Endothelial cell (in vitro differentiated cells): ENCODE data around the gene TRIM65. TPM values are rescaled to one million over a fixed set of nuclear protein-coding genes. Genes with fewer than 3 reads are reported as not detected.

Source experiments
- DNase-seq: peaks from one replicate; pipeline ENCODE4 v3.0.0; 2021; ENCODE audit warnings: low spot score
- H3K27ac Mint-ChIP-seq: one replicate; pipeline ENCODE4 v1.8.0; 2021; ENCODE audit warnings: mixed read lengths, inconsistent platforms; ENCODE audit not compliant: unreplicated experiment
- H3K27me3 Mint-ChIP-seq: one replicate; pipeline ENCODE4 v1.8.0; 2021; ENCODE audit warnings: mild to moderate bottlenecking, moderate library complexity, mixed read lengths, inconsistent platforms; ENCODE audit not compliant: unreplicated experiment
- H3K36me3 Mint-ChIP-seq: one replicate; pipeline ENCODE4 v1.8.0; 2021; ENCODE audit warnings: mild to moderate bottlenecking, low read depth, mixed read lengths, inconsistent platforms; ENCODE audit not compliant: unreplicated experiment
- H3K4me1 Mint-ChIP-seq: one replicate; pipeline ENCODE4 v1.8.0; 2021; ENCODE audit warnings: mild to moderate bottlenecking, mixed read lengths, inconsistent platforms; ENCODE audit not compliant: unreplicated experiment
- H3K4me3 Mint-ChIP-seq: one replicate; pipeline ENCODE4 v1.8.0; 2021; ENCODE audit warnings: mild to moderate bottlenecking, mixed read lengths, inconsistent platforms; ENCODE audit not compliant: unreplicated experiment
- H3K9me3 Mint-ChIP-seq: one replicate; pipeline ENCODE4 v1.8.0; 2021; ENCODE audit warnings: mixed read lengths, inconsistent platforms; ENCODE audit not compliant: unreplicated experiment
- CTCF ChIP-seq: fragments of 200-600 bp; sonication (generic); IDR thresholded peaks from one replicate; pipeline ENCODE4 v1.5.0; 2021; ENCODE audit warnings: antibody characterized with exemption; ENCODE audit not compliant: unreplicated experiment
- total RNA-seq: library from RNA; stranded (reverse); fragmentation: NEBNext Ultra II Directional; extraction: Animal tissue kit (Norgen Biotek cat#: 25700); gene quantifications from one replicate; pipeline ENCODE4 v1.2.1, GENCODE V29; 2021; ENCODE audit not compliant: unreplicated experiment

TRIM65 gene
- total RNA-seq, 1 donor from 2014 or later = 14.1 TPM

GRCh38 chr17:75931062-75931461, 34.3 kb upstream of the TRIM65 start:
- no peak for DNase-seq
- H3K4me3 Mint-ChIP-seq = no peak overlapping the region
- H3K27me3 Mint-ChIP-seq = peaks cover 3% of the 10 kb centered on the region
- no peaks in the 10 kb centered on the region for H3K9me3 Mint-ChIP-seq
- no peak overlapping the region for H3K27ac Mint-ChIP-seq
- H3K36me3 Mint-ChIP-seq = peaks cover 5% of the 10 kb centered on the region
- no peaks in the 10 kb centered on the region for H3K4me1 Mint-ChIP-seq
- TF ChIP-seq CTCF = no peak

GRCh38 chr17:75927286-75927922, 30.7 kb upstream of the TRIM65 start:
- Mint-ChIP-seq H3K4me3 (no peak overlapping the region), H3K9me3 (no peaks in the 10 kb centered on the region), H3K27ac (no peak overlapping the region), H3K4me1 (no peaks in the 10 kb centered on the region), H3K27me3 (peaks cover 3% of the 10 kb centered on the region), H3K36me3 (peaks cover 5% of the 10 kb centered on the region)
- DNase-seq = peak; percentile 52
- TF ChIP-seq CTCF = peak; percentile 62

GRCh38 chr17:75926456-75926855, 29.7 kb upstream of the TRIM65 start:
- Mint-ChIP-seq H3K36me3 (peaks cover 5% of the 10 kb centered on the region), H3K9me3 (no peaks in the 10 kb centered on the region), H3K4me3 (no peak overlapping the region), H3K27me3 (peaks cover 6% of the 10 kb centered on the region), H3K4me1 (no peaks in the 10 kb centered on the region), H3K27ac (no peak overlapping the region)
- TF ChIP-seq CTCF = no peak
- no peak for DNase-seq

GRCh38 chr17:75925912-75926311, 29.2 kb upstream of the TRIM65 start:
- H3K36me3 Mint-ChIP-seq = peaks cover 5% of the 10 kb centered on the region
- H3K4me1 Mint-ChIP-seq = no peaks in the 10 kb centered on the region
- no peak overlapping the region for H3K27ac Mint-ChIP-seq
- peaks cover 6% of the 10 kb centered on the region for H3K27me3 Mint-ChIP-seq
- H3K9me3 Mint-ChIP-seq = no peaks in the 10 kb centered on the region
- DNase-seq = no peak
- H3K4me3 Mint-ChIP-seq = no peak overlapping the region
- TF ChIP-seq CTCF = no peak

- no peaks in the 10 kb centered on the region for H3K9me3 Mint-ChIP-seq
- no peak for TF ChIP-seq CTCF
- no peak overlapping the region for H3K4me3 Mint-ChIP-seq
- H3K36me3 Mint-ChIP-seq = peaks cover 5% of the 10 kb centered on the region
- no peak for DNase-seq
- peaks cover 6% of the 10 kb centered on the region for H3K27me3 Mint-ChIP-seq
- H3K4me1 Mint-ChIP-seq = no peaks in the 10 kb centered on the region
- no peak overlapping the region for H3K27ac Mint-ChIP-seq
Observed at GRCh38 chr17:75925103-75925502, 28.4 kb upstream of the TRIM65 start.
